ENCODE results near the gene TROAP. TPM values are rescaled to one million over a fixed set of nuclear protein-coding genes. Genes with fewer than 3 reads are reported as not detected.
A peak's percentile ranks its signal among the peaks of the same experiment; 100 is the strongest.

Gene TROAP
- total and polyA plus RNA-seq, 9 of the 15 experiments (the other 6 are each of a cell fraction or from before 2014, with no cell fraction given) = 46.4 to 171 (median 59.8) TPM

DNA sequence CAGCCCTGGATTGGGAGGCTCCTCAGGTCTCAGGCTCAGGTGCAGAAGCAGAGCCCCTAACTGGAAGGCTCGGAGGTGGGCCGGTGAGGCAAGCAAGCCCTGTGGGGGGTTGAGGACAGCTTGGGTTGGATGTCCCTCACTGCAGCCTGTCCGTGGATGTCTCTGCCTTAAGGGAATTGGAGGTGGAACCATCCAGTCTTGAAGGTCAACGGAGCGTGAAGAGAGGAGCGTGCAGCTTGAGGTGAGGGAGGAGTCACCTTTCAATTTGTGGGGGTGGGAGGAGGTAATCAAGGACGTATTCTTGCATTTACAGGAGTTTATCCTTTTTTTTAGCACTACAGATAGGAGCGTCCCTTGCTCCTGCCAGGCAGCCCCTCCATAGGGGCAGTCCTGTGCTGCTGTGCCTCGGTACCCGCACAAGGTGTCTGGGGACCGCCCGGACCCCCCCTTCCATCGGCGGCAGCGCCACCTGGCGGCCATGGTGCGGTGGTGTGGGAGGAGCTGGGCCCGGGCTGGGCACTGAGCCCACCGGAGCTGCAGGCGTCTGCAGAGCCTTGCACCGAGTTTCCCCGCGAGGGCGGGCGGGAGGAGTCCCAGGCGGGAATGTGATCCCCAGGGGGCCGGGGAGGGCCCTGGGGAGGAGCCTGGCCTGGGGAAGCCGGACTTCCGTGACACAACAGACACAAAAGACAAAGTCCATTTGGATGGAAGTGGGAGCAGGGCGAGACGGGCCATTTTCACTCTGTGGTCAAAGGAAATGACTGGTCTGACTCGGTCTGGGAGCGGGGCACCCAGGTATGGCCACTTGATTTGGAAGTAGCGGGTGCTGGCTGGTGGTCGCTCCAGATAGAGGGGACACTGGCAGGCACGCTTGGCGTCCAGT lies 24.5 kb downstream of the TROAP start (continued):
- TF ChIP-seq, protein P1, sequence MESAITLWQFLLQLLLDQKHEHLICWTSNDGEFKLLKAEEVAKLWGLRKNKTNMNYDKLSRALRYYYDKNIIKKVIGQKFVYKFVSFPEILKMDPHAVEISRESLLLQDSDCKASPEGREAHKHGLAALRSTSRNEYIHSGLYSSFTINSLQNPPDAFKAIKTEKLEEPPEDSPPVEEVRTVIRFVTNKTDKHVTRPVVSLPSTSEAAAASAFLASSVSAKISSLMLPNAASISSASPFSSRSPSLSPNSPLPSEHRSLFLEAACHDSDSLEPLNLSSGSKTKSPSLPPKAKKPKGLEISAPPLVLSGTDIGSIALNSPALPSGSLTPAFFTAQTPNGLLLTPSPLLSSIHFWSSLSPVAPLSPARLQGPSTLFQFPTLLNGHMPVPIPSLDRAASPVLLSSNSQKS (CRISPR knock-in tag; IDR thresholded peaks at IDR 0.05) = no peak
- no peak for TF ChIP-seq BRF1 (IDR thresholded peaks at IDR 0.05; ENCODE audit: borderline replicate concordance, extremely low read depth, insufficient read length)
- TF ChIP-seq BCOR (IDR thresholded peaks at IDR 0.05) = 0 out of 2 replicates have a peak, but pooled peaks have one; percentile 25
- no peak for TF ChIP-seq SMARCB1 (IDR thresholded peaks at IDR 0.05; ENCODE audit: insufficient read length, low read depth)
- TF ChIP-seq PML (IDR thresholded peaks at IDR 0.05; ENCODE audit: low read length) = no peak
- TF ChIP-seq BACH1 (tag; IDR thresholded peaks at IDR 0.05) = no peak
- TF ChIP-seq, protein P2, sequence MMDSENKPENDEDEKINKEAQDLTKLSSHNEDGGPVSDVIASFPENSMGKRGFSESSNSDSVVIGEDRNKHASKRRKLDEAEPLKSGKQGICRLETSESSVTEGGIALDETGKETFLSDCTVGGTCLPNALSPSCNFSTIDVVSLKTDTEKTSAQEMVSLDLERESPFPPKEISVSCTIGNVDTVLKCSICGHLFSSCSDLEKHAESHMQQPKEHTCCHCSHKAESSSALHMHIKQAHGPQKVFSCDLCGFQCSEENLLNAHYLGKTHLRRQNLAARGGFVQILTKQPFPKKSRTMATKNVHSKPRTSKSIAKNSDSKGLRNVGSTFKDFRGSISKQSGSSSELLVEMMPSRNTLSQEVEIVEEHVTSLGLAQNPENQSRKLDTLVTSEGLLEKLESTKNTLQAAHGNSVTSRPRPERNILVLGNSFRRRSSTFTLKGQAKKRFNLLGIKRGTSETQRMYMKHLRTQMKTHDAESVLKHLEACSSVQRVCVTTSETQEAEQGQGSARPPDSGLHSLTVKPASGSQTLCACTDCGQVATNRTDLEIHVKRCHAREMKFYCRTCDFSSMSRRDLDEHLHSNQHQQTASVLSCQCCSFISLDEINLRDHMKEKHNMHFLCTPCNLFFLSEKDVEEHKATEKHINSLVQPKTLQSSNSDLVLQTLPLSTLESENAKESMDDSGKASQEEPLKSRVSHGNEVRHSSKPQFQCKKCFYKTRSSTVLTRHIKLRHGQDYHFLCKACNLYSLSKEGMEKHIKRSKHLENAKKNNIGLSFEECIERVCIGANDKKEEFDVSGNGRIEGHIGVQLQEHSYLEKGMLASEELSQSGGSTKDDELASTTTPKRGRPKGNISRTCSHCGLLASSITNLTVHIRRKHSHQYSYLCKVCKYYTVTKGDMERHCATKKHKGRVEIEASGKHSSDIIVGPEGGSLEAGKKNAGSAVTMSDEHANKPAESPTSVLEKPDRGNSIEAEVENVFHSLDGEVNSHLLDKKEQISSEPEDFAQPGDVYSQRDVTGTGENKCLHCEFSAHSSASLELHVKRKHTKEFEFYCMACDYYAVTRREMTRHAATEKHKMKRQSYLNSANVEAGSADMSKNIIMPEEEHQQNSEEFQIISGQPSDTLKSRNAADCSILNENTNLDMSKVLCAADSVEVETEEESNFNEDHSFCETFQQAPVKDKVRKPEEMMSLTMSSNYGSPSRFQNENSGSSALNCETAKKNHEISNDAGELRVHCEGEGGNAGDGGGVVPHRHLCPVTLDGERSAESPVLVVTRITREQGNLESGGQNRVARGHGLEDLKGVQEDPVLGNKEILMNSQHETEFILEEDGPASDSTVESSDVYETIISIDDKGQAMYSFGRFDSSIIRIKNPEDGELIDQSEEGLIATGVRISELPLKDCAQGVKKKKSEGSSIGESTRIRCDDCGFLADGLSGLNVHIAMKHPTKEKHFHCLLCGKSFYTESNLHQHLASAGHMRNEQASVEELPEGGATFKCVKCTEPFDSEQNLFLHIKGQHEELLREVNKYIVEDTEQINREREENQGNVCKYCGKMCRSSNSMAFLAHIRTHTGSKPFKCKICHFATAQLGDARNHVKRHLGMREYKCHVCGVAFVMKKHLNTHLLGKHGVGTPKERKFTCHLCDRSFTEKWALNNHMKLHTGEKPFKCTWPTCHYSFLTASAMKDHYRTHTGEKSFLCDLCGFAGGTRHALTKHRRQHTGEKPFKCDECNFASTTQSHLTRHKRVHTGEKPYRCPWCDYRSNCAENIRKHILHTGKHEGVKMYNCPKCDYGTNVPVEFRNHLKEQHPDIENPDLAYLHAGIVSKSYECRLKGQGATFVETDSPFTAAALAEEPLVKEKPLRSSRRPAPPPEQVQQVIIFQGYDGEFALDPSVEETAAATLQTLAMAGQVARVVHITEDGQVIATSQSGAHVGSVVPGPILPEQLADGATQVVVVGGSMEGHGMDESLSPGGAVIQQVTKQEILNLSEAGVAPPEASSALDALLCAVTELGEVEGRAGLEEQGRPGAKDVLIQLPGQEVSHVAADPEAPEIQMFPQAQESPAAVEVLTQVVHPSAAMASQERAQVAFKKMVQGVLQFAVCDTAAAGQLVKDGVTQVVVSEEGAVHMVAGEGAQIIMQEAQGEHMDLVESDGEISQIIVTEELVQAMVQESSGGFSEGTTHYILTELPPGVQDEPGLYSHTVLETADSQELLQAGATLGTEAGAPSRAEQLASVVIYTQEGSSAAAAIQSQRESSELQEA (IDR thresholded peaks at IDR 0.05; ENCODE audit: low read depth) = no peak
- TF ChIP-seq ZBTB34 (CRISPR knock-in tag; IDR thresholded peaks at IDR 0.05) = no peak
- TF ChIP-seq XRCC5 (IDR thresholded peaks at IDR 0.05; ENCODE audit: low read depth, low read length) = peak; percentile 57; the same call in 1 of the 2 replicates
- TF ChIP-seq XRCC3 (IDR thresholded peaks at IDR 0.05) = no peak
- TF ChIP-seq POLR2G (IDR thresholded peaks at IDR 0.05; ENCODE audit: low read depth, low read length) = 0 out of 2 replicates have a peak, but pooled peaks have one; percentile 14
- TF ChIP-seq NFE2L1 (tag; IDR thresholded peaks at IDR 0.05; ENCODE audit: borderline replicate concordance, low read depth) = no peak
- no peak for TF ChIP-seq TBL1XR1 (IDR thresholded peaks at IDR 0.05; ENCODE audit: low read length in 2 of 2)
- no peak for TF ChIP-seq SMARCA5 (IDR thresholded peaks at IDR 0.05)
- TF ChIP-seq GABPB2 (CRISPR knock-in tag; conservative IDR thresholded peaks at IDR 0.05) = no peak
- TF ChIP-seq FOXK2 (conservative IDR thresholded peaks at IDR 0.05 in 1 of 2, IDR thresholded peaks at IDR 0.05 in 1 of 2; ENCODE audit: low read depth in 2 of 2) = no peak
- no peak for TF ChIP-seq SRSF7 (optimal IDR thresholded peaks at IDR 0.05; ENCODE audit: low read depth, low read length)
- peak; percentile 96 for TF ChIP-seq ZBTB7A (IDR thresholded peaks at IDR 0.05; ENCODE audit: borderline replicate concordance, control insufficient read depth, low read depth, low read length)

All from K562 (cell line).